ENCODE measurements around the gene ARHGEF28.
A peak's percentile ranks its signal among the peaks of the same experiment; 100 is the strongest.

Gene ARHGEF28

DNA sequence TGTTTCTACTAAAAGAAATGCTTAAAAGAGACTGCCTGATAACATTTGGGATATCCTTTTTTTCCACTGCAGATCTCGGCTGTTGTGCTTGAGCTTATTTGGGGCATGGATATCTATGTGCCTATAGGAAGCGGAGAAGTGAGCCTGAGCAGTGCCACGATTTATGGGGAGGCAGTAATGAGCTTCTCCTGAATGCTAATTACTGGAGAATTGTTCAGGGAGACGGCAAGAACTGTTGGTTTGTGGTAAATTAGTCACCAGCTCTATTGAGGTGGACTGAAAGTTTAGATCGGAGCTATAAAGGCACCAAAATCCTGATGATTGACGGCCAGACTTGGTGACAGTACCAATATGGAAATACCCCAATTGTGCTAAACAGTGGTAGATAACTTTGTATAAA, 186.5 kb downstream of the ARHGEF28 start:
- H4K8ac ChIP-seq (ENCODE audit: low read length) = no peak overlapping the region
- H3K18ac ChIP-seq (ENCODE audit: low read depth in 1 of 2, low read length in 2 of 2) = no peak overlapping the region
- H3K27me3 ChIP-seq (ENCODE audit: control insufficient read depth in 1 of 2, insufficient read depth in 1 of 2, low read length in 2 of 2) = no peaks in the 10 kb centered on the region
- H3K9ac ChIP-seq (ENCODE audit: low read length) = no peak overlapping the region
- WGBS = 57% methylated on average over 5 of the region's 6 CpGs
- H3K4ac ChIP-seq (ENCODE audit: low read depth in 1 of 2, low read length in 2 of 2) = no peak overlapping the region
- H3K4me3 ChIP-seq (ENCODE audit: insufficient read depth in 1 of 2, low read depth in 1 of 2, low read length in 2 of 2) = no peak overlapping the region
- H2BK5ac ChIP-seq (ENCODE audit: low read depth, low read length, poor library complexity, severe bottlenecking) = peak overlapping the region; percentile 26
- H3K4me1 ChIP-seq (ENCODE audit: control insufficient read depth, insufficient read depth, low read depth, low read length) = peaks cover 5% of the 10 kb centered on the region
- no peak overlapping the region for H2BK12ac ChIP-seq (ENCODE audit: low read length in 2 of 2)
- no peak overlapping the region for H2AFZ ChIP-seq (ENCODE audit: low read depth, low read length)
- no peak overlapping the region for H3K23ac ChIP-seq (ENCODE audit: low read length in 2 of 2)
- peak overlapping the region; percentile 41 for H3K4me2 ChIP-seq (ENCODE audit: low read length, poor library complexity, severe bottlenecking)
- H2BK120ac ChIP-seq (ENCODE audit: low read depth, low read length) = no peak overlapping the region
- no peaks in the 10 kb centered on the region for H3K36me3 ChIP-seq (ENCODE audit: control insufficient read depth in 1 of 2, insufficient read depth in 2 of 2, low read depth in 1 of 2, low read length in 2 of 2)
- no peak overlapping the region for H4K91ac ChIP-seq (ENCODE audit: low read length)
- H2AK5ac ChIP-seq (ENCODE audit: low read length, severe bottlenecking) = peak overlapping the region; percentile 24
- no peak overlapping the region for H2BK15ac ChIP-seq (ENCODE audit: low read depth, poor library complexity, severe bottlenecking)
- H3K9me3 ChIP-seq (ENCODE audit: control insufficient read depth, low read length) = no peaks in the 10 kb centered on the region
- peaks cover 9% of the 10 kb centered on the region for H3K79me1 ChIP-seq (replicated peaks; ENCODE audit: low read length, poor library complexity, severe bottlenecking)
- no peak overlapping the region for H3K14ac ChIP-seq (ENCODE audit: low read length in 2 of 2)
- DNase-seq = no peak
- peak overlapping the region; percentile 97 for H3K27ac ChIP-seq (ENCODE audit: low read length, poor library complexity, severe bottlenecking)

DNA sequence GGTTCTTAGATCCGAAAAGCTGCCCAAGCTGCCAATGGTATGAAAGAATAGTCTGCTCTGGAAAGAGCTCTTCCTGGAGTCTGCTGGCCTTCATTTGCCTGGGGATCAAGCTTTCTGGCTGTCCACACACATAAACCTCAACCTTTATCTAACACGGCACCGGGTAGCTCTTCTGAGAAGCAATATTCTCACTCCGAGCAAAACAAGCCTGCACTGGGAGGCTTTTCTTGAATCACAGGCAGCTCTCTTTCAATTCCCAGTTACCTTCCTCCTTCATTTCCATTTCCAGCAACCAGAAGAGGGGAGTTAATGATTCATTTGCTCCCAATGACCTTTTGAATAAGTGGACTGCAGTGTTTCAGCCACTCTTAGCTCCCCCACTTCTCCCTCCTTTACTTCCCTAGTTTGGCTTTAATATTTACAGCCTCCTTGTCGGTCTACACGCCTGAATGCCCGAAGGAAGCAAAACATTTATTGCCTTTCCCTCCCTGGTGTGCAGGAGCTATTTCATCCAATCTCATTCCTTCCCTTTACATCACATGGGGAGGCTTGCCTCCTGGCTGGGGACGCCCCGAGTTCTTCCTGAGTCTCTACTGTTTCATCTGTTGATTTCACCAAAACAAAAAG, 187.1 kb downstream of the ARHGEF28 start:
- 60% methylated on average over 9 of the region's 9 CpGs for WGBS
- Histone ChIP-seq H4K91ac (ENCODE audit: low read length) (no peak overlapping the region), H3K23ac (ENCODE audit: low read length in 2 of 2) (no peak overlapping the region), H3K27me3 (ENCODE audit: control insufficient read depth in 1 of 2, insufficient read depth in 1 of 2, low read length in 2 of 2) (no peaks in the 10 kb centered on the region), H4K8ac (ENCODE audit: low read length) (peak overlapping the region; percentile 81), H2AFZ (ENCODE audit: low read depth, low read length) (no peak overlapping the region), H2AK5ac (ENCODE audit: low read length, severe bottlenecking) (no peak overlapping the region), H2BK15ac (ENCODE audit: low read depth, poor library complexity, severe bottlenecking) (no peak overlapping the region), H3K18ac (ENCODE audit: low read depth in 1 of 2, low read length in 2 of 2) (peak overlapping the region in 1 of 2 experiments; percentile 28), H3K79me1 (replicated peaks; ENCODE audit: low read length, poor library complexity, severe bottlenecking) (peaks cover 9% of the 10 kb centered on the region), H3K27ac (ENCODE audit: low read length, poor library complexity, severe bottlenecking) (peak overlapping the region; percentile 97), H3K4me1 (ENCODE audit: control insufficient read depth, insufficient read depth, low read depth, low read length) (peaks cover 5% of the 10 kb centered on the region), H2BK120ac (ENCODE audit: low read depth, low read length) (no peak overlapping the region), H3K14ac (ENCODE audit: low read length in 2 of 2) (no peak overlapping the region), H3K4ac (ENCODE audit: low read depth in 1 of 2, low read length in 2 of 2) (no peak overlapping the region), H3K4me2 (ENCODE audit: low read length, poor library complexity, severe bottlenecking) (peak overlapping the region; percentile 41), H3K36me3 (ENCODE audit: control insufficient read depth in 1 of 2, insufficient read depth in 2 of 2, low read depth in 1 of 2, low read length in 2 of 2) (no peaks in the 10 kb centered on the region), H3K9me3 (ENCODE audit: control insufficient read depth, low read length) (no peaks in the 10 kb centered on the region), H2BK5ac (ENCODE audit: low read depth, low read length, poor library complexity, severe bottlenecking) (peak overlapping the region; percentile 48), H2BK12ac (ENCODE audit: low read length in 2 of 2) (no peak overlapping the region), H3K9ac (ENCODE audit: low read length) (no peak overlapping the region), H3K4me3 (ENCODE audit: insufficient read depth in 1 of 2, low read depth in 1 of 2, low read length in 2 of 2) (peak overlapping the region in 1 of 2 experiments; percentile 52)
- no peak for DNase-seq

DNA sequence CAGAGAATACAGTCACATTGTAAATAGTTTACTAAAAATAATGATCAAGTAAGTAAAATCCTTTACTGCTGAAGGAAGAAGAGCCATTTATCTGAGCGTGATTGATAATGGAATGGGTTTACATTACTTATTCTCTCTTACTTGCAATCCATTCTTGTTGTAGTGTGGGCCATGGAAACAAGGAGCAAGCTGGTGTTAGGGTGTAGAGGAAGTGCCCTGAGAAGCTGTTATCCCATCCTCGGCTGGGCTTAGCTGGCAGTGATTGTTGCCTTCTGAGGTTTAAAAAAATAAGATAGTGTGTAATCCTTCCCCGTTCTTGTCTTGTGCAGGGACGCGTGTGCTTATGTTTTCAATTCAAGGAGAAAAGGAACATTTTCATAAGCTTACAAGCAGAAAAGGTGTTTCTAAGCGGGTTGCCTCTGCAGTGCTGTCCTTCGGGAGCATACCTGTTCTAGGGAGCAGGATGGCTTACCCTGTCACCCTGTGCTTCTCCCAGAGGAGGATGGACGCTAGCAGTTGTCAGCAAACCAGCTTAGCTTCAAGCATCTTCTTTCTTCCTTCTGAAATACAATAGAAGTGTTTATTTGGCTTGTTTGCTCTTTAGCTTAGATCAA, 188.3 kb downstream of the ARHGEF28 start:
- no peak for DNase-seq
- Histone ChIP-seq H4K8ac (ENCODE audit: low read length) (no peak overlapping the region), H2AK5ac (ENCODE audit: low read length, severe bottlenecking) (no peak overlapping the region), H3K27ac (ENCODE audit: low read length, poor library complexity, severe bottlenecking) (peak overlapping the region; percentile 90), H2BK12ac (ENCODE audit: low read length in 2 of 2) (no peak overlapping the region), H3K4me1 (ENCODE audit: control insufficient read depth, insufficient read depth, low read depth, low read length) (peaks cover 6% of the 10 kb centered on the region), H3K14ac (ENCODE audit: low read length in 2 of 2) (no peak overlapping the region), H2BK15ac (ENCODE audit: low read depth, poor library complexity, severe bottlenecking) (no peak overlapping the region), H2AFZ (ENCODE audit: low read depth, low read length) (no peak overlapping the region), H3K4me3 (ENCODE audit: insufficient read depth in 1 of 2, low read depth in 1 of 2, low read length in 2 of 2) (peak overlapping the region; percentile 36 to 55), H3K36me3 (ENCODE audit: control insufficient read depth in 1 of 2, insufficient read depth in 2 of 2, low read depth in 1 of 2, low read length in 2 of 2) (no peaks in the 10 kb centered on the region), H3K9me3 (ENCODE audit: control insufficient read depth, low read length) (no peaks in the 10 kb centered on the region), H3K23ac (ENCODE audit: low read length in 2 of 2) (no peak overlapping the region), H3K4ac (ENCODE audit: low read depth in 1 of 2, low read length in 2 of 2) (no peak overlapping the region), H3K27me3 (ENCODE audit: control insufficient read depth in 1 of 2, insufficient read depth in 1 of 2, low read length in 2 of 2) (no peaks in the 10 kb centered on the region), H3K79me1 (replicated peaks; ENCODE audit: low read length, poor library complexity, severe bottlenecking) (peaks cover 6% of the 10 kb centered on the region), H3K9ac (ENCODE audit: low read length) (no peak overlapping the region), H3K18ac (ENCODE audit: low read depth in 1 of 2, low read length in 2 of 2) (peak overlapping the region in 1 of 2 experiments; percentile 81), H4K91ac (ENCODE audit: low read length) (peak overlapping the region; percentile 59), H2BK120ac (ENCODE audit: low read depth, low read length) (no peak overlapping the region), H2BK5ac (ENCODE audit: low read depth, low read length, poor library complexity, severe bottlenecking) (no peak overlapping the region), H3K4me2 (ENCODE audit: low read length, poor library complexity, severe bottlenecking) (peak overlapping the region; percentile 37)
- 83% methylated on average over 7 of the region's 8 CpGs for WGBS

DNA sequence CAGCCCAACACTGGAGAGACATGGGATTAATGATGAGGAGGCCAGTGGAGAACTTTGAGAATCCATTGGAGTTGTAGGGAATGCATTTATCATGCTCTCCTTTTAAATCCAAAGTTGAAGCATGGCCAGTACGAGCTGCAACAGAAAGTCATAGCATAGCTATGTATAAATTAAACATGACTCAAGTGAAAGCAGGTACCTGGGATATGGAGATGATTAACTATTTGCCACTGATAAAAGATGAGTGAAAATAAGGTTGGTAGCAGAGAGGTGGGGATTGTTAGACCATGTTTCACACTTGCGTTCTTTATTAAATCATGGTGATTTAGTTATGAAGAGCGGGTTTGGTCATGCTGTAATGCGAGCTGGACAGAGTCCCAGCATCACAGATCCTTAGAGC, 189.6 kb downstream of the ARHGEF28 start:
- peak overlapping the region; percentile 66 for H3K4me2 ChIP-seq (ENCODE audit: low read length, poor library complexity, severe bottlenecking)
- H3K23ac ChIP-seq (ENCODE audit: low read length in 2 of 2) = no peak overlapping the region
- H3K9ac ChIP-seq (ENCODE audit: low read length) = no peak overlapping the region
- H3K79me1 ChIP-seq (replicated peaks; ENCODE audit: low read length, poor library complexity, severe bottlenecking) = peaks cover 2% of the 10 kb centered on the region
- no peak overlapping the region for H3K18ac ChIP-seq (ENCODE audit: low read depth in 1 of 2, low read length in 2 of 2)
- peaks cover 0 to 4% of the 10 kb centered on the region in 2 experiments for H3K36me3 ChIP-seq (ENCODE audit: control insufficient read depth in 1 of 2, insufficient read depth in 2 of 2, low read depth in 1 of 2, low read length in 2 of 2)
- no peak overlapping the region for H3K4ac ChIP-seq (ENCODE audit: low read depth in 1 of 2, low read length in 2 of 2)
- DNase-seq = no peak
- H3K14ac ChIP-seq (ENCODE audit: low read length in 2 of 2) = no peak overlapping the region
- H2BK5ac ChIP-seq (ENCODE audit: low read depth, low read length, poor library complexity, severe bottlenecking) = no peak overlapping the region
- no peak overlapping the region for H3K4me3 ChIP-seq (ENCODE audit: insufficient read depth in 1 of 2, low read depth in 1 of 2, low read length in 2 of 2)
- no peak overlapping the region for H2BK12ac ChIP-seq (ENCODE audit: low read length in 2 of 2)
- H3K27ac ChIP-seq (ENCODE audit: low read length, poor library complexity, severe bottlenecking) = peak overlapping the region; percentile 96
- no peak overlapping the region for H4K91ac ChIP-seq (ENCODE audit: low read length)
- H3K4me1 ChIP-seq (ENCODE audit: control insufficient read depth, insufficient read depth, low read depth, low read length) = peaks cover 12% of the 10 kb centered on the region
- WGBS = 79% methylated on average over 4 of the region's 4 CpGs
- no peak overlapping the region for H2BK15ac ChIP-seq (ENCODE audit: low read depth, poor library complexity, severe bottlenecking)
- no peak overlapping the region for H2AK5ac ChIP-seq (ENCODE audit: low read length, severe bottlenecking)
- H3K9me3 ChIP-seq (ENCODE audit: control insufficient read depth, low read length) = no peaks in the 10 kb centered on the region
- H3K27me3 ChIP-seq (ENCODE audit: control insufficient read depth in 1 of 2, insufficient read depth in 1 of 2, low read length in 2 of 2) = no peaks in the 10 kb centered on the region
- H4K8ac ChIP-seq (ENCODE audit: low read length) = no peak overlapping the region
- no peak overlapping the region for H2BK120ac ChIP-seq (ENCODE audit: low read depth, low read length)
- no peak overlapping the region for H2AFZ ChIP-seq (ENCODE audit: low read depth, low read length)

Measured in mesenchymal stem cell (in vitro differentiated cells and primary cell).